Measurements from ENCODE around the gene IL19.
A peak's percentile ranks its signal among the peaks of the same experiment; 100 is the strongest.
"Not testable (repeated sequence)": the region's sequence is repeated elsewhere in the genome, so short reads cannot be mapped to it uniquely, and the experiment has no call there.

The IL19 gene

DNA sequence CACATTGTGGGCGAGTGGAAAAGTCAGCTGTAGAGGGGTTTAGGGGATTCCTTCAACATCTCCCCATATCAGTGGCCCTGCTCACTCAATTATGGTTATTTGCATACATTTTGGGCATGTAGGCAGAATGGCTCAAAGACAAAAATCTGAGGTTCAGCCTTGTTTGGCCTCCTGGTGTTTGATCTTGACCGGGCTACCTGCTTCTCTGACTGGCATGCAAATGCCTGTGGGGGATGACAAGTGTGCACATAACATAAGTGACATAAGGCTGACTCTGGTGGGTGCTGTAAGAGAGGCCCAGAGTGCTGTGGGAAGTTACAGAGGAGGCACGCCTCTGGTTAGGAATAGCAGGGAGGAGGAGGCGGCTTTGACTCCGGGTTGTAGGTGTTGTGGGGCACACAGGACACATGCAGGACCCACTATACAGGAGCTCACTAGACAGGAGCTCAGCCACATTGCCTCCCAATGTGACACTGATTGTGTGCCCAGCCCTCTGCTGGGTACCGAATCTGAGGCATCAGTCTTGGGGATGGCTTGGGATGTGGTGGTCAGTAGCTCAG, 29.4 kb upstream of the IL19 start:
- no peak for DNase-seq (ENCODE audit: low spot score)

DNA sequence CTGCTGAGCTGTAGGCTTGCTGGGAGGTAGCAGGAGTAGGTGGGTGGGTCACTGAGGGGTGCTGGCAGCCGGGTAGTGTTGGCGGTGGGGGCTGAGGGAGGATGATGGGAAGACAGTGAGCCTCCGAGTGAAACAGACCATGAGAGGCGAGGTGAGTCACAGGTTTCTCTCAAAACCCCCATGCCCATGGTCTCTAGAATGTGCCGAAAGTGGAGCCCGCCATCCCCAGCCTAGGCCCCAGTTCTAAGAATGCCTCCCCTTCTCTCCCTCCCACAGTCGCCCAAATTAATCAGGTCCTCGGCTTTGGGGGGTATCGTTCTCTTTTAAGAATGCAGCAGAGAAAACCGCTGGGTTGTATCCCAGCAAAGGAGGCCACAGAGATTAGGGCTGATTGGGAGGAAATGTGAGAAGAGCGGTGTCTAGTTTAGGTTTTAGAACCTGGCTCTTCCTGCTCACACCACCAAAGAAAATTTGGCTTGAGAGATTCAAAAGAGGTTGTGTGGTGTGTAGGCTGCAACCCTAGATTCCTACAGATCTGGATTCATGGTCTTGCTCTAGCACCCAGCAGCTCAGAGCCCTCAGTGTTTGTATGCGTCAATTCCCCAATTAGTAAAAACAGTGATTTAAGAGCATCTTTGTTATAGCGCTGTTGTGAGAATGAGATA, 27.7 kb upstream of the IL19 start:
- DNase-seq (ENCODE audit: low spot score), result no peak

GRCh38 chr1:206744683-206745082, 25.9 kb upstream of the IL19 start:
- no peak for DNase-seq (ENCODE audit: low spot score)

- DNase-seq (ENCODE audit: low spot score), result no peak
Measured at GRCh38 chr1:206745301-206745700, 25.3 kb upstream of the IL19 start.

DNA sequence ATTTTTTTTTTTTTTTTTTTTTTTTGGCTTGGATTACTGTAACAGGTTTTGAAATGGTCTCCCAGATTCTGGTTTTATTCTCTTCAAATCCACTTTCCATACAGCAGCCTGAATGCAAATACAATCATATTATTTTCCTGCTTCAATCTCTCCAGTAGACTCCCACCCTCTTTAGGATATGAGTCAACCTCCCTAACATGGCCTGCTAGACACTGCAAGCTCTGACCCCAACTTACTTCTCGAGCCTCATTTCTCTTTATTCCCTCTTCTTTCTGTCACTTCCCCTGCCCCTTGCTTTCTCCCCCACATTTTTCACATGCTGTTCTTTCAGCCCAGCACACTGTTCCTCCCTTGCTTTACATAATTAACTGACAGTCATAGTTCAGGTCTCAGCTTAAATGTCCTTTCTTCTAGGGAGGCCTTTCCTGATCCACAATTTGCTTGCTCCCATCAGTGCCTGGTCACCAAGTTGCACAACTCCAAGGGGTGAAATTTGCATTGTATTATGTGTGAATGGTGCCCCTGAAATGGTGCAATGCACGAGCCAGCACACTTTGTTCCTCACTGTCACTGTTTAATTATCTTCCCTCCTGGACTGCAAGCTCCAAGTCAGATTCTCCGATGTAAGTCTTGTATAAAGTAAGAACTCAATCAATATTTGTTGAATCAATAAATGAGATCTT, 22.1 kb upstream of the IL19 start:
- no peak for DNase-seq (ENCODE audit: low spot score)

- DNase-seq (ENCODE audit: low spot score), result no peak
Measured at GRCh38 chr1:206751891-206752290, 18.7 kb upstream of the IL19 start.

DNA sequence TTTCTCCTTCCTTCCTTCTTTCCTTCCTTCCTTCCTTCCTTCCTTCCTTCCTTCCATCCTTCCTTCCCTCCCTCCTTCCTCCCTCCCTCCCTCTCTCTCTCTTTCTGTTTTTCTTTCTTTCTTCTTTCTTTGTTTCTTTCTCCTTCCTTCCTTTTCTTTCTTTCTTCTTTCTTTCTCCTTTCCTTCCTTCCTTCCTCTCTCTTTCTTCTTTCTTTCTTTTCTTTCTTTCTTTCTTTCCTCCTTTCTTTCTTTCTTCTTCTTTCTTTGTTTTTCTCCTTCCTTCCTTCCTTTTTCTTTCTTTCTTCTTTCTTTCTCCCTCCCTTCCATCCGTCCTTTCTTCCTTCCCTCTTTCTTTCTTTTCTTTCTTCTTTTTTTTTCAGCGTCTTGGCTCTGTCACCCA, 18.1 kb upstream of the IL19 start:
- DNase-seq (ENCODE audit: low spot score), result no peak

- no peak for DNase-seq (ENCODE audit: low spot score)
Measured at GRCh38 chr1:206753141-206753540, 17.4 kb upstream of the IL19 start.

DNA sequence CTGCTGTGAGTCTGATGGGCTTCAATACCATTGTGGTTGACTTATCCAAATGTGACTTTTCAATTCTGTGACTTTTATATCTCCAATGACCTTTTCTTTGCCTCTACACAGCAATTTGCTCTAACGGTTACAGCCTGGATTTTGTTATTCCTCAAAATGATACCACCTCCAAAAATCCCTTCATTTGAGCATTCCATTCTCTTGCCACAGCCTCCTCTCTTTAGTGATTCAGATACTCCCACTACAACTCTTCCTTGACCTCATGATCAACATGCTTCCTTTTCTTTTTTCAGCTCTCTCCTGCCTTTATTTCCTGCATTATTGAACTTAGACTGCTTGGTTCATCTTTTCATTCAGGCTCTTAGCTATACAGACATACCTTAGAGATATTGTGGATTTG, 16.6 kb upstream of the IL19 start:
- no peak for DNase-seq (ENCODE audit: low spot score)

- peak; percentile 63 for DNase-seq (ENCODE audit: low spot score)
Measured at GRCh38 chr1:206757524-206758266, 12.9 kb upstream of the IL19 start.

- no peak for DNase-seq (ENCODE audit: low spot score)
Measured at GRCh38 chr1:206760590-206760989, 10.0 kb upstream of the IL19 start.

- DNase-seq (ENCODE audit: low spot score), result no peak
Measured at GRCh38 chr1:206761159-206761768, 9.3 kb upstream of the IL19 start.

DNA sequence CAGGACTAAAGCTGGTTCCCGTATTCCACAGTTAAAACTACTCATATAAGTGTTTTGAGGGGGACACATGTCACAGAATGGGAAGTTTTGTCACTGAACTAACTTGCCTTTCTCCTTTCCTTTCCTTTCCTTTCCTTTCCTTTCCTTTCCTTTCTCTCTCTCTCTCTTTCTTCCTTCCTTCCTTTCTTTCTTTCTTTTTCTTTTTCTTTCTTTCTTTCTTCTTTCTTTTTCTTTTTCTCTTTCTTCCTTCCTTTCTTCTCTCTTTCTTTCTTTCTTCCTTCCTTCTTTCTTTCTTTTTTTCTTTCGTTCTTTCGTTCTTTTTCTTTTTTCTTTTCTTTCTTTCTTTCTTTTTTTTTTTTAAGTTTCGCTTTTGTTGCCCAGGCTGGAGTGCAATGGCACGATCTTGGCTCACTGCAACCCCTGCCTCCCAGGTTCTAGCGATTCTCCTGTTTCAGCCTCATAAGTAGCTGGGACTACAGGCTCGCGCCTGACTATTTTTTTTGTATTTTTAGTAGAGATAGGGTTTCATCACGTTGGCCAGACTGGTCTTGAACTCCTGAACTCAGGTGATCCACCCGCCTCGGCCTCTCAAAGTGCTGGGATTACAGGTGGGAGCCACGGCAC, 7.7 kb upstream of the IL19 start:
- DNase-seq (ENCODE audit: low spot score), result not testable (repeated sequence)

GRCh38 chr1:206765771-206766170, 4.8 kb upstream of the IL19 start:
- not testable (repeated sequence) for DNase-seq (ENCODE audit: low spot score)

GRCh38 chr1:206766251-206766856, 4.2 kb upstream of the IL19 start:
- peak; percentile 69 for DNase-seq (ENCODE audit: low spot score)

GRCh38 chr1:206768472-206769303, 1.9 kb upstream of the IL19 start:
- no peak for DNase-seq (ENCODE audit: low spot score)

DNA sequence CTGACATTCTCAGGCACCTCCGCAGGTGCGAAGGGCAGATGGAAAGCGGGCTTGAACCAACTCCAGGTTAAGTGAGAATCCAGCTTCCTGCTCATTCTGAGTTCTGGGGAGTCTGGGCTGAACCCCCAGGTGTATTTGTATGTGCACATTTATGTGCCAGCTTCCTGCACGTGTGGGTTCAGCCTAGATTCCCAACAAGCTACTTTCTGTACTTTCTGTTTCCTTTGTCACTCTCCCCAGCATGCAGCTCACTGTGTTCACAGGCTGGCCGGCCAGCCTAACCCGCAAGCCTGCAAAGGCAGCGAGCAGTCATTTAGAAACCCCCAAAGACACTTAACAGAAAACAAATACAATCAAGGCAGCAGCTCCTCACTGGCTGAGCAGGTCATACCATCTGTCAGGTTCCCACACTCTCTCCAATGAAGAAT, 1.3 kb upstream of the IL19 start:
- peak; percentile 43 for DNase-seq (ENCODE audit: low spot score)

- no peak for DNase-seq (ENCODE audit: low spot score)
Measured at GRCh38 chr1:206771338-206771692, 742 bp downstream of the IL19 start.

GRCh38 chr1:206772243-206772937, 1.8 kb downstream of the IL19 start, which contains the start of gene IL10:
Gene IL10 (minus strand): TSS chr1:206772494. CDS start chr1:206772435, 59 bp downstream.
- DNase-seq (ENCODE audit: low spot score), result no peak

DNA sequence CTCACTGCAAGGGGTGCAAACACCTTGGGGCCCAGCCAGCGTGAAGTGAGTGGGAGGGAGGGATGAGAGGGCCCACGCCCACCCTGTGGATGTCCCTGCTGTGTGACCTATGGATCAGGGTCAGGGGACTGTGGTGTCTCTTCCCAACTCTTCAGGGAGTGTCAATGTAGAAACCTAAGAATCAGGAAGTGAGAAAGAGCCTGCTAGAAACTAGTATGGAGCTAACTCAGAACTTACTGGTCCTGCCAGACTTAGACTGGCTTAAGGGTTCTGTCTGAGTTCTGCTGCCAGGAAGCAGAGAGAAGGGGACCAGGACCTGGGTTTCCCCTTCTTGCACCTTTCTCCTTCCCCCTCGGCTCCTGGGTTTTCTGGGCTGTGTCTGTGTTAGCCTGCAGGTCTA, 3.5 kb downstream of the IL19 start:
- no peak for DNase-seq (ENCODE audit: low spot score)
